NCI-H1930 (cell line): ENCODE measurements around the gene ECM2.

Source experiments
- DNase-seq, 2 experiments: peaks; one replicate each; lab custom pipeline; 2025; lab: John Stamatoyannopoulos, UW

The ECM2 gene

DNA sequence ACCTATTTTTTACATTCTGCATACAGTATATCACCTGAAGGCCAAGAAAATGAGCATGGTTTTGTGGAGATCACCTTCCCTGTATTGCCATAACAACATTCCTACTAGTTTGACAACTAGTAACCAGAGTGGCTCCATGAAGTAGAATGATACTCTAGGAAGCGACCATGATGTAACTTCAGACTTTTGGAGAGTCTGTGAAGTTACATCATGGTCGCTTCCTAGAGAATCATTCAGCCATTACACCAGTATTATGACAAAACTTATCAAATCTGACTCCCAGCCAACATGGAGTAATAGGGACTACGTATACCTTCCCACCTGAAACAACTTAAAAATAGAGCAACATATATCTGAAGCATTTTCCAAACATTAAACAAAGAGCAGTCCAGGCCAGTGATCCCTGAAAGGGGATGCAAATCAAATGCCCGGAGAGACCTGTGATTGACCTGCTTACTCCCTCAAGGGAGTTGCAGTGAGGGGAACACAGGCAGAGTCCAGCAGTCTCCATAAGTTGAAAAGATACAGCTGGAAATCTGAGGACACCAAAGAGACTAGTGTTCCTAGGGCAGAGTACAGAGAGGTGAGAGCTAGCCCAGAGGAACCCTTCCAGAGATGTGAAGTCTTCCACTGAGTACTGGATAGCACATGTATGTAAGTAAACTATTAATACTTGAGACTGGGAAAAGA is 7.8 kb downstream of the ECM2 start:
- DNase-seq: no peak

DNA sequence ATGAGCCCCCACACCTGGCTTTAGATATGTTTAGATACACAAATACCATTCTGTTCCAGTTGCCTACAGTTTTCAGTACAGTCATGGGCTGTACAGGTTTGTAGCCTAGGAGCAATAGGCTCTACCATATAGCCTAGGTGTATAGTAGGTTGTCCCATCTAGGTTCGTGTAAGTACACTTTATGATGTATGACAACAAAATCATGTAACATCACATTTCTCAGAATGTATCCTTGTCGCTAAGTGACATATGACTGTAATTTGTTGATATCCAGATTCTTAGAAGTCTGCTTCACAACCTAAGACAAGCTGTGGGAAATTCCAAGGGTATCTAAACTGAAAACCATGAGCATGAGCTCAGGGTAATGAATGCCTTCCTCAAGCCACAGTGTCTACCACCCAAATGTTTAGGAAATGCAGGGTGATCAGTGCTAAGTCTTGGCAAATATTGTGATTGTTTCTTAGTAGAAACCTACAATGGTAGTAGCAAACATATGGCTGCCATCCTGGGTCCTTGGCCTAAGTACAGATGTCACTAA is 8.4 kb downstream of the ECM2 start:
- no peak for DNase-seq

DNA sequence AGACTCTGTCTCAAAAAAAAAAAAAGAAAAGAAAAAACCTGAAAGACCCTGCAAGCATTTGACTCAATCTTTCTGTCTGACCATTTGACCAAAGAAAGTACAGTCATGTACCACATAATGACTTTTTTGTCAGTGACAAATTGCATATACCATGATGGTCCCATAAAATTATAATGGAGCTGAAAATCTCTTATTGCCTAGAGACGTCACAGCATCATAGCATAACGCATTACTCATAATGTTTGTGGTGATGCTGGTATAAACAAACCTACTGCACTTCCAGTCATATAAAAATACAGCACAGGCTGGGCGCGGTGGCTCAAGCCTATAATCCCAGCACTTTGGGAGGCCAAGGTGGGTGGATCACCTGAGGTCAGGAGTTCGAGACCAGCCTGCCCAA is 10.5 kb downstream of the ECM2 start:
- no peak for DNase-seq

DNA sequence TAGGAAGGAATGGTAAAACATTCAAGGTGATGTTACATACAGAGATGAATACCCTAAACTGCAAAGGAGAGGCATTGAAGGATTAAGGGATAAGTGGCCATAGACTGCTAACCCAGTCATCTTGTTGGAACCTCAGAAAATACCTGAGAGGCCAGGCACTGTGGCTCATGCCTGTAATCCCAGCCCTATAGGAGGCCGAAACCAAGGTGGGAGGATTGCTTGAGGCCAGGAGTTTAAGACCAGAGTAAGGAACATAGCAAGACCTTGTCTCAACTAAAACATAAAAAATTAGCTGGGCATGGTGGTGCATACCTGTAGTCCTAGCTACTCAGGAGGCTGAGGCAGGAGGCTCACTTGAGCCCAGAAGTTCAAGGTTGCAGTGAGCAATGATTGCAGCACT is 10.9 kb downstream of the ECM2 start:
- DNase-seq: no peak

DNA sequence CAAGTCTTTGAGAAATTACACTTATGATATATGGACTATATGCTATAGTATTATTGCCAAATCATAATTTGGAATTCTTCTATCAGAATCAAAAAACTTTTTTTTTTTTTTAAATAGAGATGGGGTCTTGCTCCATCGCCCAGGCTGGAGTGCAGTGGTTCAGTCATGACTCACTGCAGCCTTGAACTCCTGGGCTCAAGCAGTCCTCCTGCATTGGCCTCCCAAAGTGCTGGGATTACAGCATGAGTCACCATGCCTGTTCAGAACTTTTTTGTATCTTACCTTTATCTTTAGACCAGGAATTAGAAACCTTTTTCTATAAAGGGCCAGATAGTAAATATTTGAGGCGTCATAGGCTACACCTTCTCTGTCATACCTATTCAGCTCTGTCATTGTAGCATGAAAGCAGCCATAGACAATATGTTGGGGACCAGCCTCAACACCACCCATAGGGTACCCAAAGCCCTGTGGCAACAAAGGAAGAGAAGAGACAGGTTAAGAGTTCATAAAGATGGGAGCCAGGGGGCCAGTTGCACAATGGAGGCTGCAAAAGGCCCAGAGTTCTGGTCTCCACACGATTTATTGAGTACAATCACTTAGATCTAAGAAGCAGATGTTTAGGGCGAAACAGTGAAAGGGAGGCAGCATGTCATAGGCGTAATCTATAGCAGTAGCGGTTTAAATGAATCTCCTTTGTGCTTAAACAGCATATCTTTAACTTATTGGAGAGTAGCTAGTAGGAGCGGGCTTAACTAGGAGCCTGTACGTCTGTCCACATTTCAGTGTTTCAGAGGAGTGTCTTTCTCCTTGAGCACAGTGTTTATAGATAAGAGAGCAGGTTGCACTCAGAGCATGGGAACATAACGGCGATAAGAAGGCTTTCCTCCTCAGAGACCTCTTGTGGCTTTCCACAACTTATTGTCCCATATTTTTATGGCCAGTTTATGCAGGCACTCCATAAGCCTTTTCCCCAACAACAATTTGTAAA is 12.5 kb downstream of the ECM2 start:
- no peak for DNase-seq

DNA sequence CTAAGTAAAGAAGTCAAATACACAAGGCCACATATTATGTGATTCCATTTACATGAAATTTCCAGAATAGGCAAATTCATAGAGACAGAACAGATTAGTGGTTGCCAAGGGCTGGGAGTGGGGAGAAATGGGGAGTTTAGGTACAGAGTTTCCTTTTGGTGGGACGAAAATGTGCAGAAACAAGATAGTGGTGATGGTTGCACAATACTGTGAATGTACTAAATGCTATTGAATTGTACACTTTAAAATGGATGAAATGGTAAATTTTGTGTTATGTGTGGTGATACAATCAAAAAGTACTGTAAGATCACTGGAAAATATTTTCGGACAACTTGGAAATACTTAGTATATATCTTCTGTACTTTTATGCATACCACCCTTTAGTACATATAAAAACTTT is 15.0 kb downstream of the ECM2 start:
- no peak for DNase-seq

DNA sequence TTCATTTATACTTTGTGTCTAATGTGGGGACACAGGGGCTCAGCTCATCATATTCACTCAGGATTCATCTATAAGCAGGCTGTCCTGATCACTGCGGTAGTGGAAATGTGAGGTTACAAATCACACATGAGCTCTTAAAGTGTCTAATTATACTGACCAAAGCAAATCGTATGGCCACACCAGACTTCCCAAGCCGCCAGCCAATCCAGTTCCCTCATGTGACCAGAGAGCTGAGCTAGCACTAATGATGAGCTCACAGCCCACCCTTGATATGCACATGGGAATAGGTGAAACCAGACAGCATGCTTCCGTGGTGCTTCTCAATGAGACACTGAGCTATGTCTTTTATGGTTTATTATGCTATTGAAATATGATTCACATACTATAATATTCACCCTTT is 17.6 kb downstream of the ECM2 start:
- no peak for DNase-seq

DNA sequence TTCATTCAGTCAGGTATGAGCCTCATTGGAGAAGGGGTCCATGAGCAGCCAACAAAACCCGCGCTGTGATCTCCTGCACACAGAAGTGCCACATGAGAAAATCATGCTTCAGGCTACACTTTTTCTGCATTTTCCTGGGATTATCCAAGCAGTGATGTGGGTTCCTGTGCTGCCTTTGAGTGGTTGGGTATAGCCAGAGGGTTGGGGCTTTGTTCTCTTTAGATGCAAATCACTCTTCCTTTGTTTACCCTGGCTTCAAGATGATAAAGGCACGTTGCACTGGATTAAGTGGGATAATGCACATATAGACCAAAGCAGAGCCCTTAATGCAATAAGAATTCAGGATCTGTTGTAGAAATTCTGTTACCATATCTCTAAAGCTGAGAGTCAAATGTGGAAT is 18.7 kb downstream of the ECM2 start:
- DNase-seq: no peak

DNA sequence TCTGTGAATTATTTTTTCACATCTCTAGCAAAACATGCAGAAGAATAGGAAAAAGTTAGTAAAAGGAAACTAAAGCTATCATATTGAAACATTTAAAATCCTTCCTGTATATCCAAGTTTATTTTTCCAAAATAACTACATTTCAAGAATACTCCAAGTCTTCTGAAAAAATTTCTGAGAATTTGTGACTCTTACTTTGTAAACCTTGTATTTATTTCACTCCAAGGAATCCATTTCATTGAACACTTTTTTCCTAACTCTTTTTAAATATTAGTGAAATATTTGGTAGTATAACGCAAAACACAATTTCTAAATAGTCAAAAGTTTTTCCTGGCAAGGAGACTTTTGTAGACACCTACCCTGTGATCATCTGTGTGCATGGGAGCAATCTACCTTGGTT is 19.3 kb downstream of the ECM2 start:
- DNase-seq: no peak

DNA sequence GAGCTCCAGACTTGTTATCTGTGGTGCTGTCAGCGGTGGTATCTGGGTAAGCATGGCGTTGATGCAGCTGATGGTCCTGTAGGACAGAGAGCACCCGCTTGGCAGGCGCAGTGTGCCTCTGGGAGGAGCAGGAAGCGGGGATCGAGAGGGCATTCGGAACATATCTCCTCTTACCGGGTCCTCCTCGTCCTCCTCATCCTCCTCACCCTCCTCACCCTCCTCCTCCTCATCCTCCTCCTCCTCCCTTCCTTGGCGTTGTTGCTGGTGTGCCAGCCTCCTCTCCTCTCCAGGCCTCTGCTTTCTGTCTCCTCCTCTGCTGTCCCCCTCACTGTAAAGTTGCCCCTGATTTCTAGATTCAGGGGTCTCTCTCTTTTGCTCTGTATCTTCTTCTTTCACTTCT is 21.2 kb downstream of the ECM2 start:
- DNase-seq: no peak

DNA sequence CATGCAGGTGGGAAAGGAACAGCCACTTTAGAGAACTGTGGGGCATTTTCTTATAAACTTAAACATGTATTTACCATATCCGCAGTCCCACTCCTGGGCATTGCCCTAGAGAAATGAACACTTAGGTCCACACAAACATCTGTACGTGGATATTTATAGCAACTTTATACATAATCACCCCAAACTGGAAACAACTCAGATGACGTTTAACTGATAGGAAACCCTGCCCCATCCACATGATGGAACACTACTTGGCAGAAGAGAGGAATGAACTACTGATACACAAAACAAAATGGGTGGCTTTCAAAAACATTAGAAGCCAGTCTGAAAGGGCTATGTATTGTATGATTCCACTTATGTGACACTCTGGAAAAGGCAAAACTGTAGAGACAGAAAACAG is 22.4 kb downstream of the ECM2 start:
- no peak for DNase-seq

DNA sequence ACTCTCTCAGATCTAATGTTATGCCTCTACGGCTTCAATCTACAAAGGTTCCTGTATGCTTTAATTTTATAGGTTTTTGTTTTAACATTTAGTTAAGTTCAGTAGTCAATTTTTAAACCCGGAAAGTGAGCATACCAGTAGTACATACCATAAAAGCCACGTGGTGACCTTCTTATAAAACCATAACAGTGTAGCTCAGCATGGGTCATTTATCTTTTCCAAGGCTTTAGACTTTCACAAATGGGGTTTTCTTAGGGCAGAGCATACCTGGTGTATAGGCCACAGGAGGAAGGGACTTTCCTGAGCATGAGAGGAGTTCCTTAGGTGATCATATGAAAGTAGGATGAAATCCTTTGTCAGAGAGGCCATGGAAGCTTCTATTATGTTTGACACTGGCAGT is 23.2 kb downstream of the ECM2 start:
- DNase-seq: no peak

DNA sequence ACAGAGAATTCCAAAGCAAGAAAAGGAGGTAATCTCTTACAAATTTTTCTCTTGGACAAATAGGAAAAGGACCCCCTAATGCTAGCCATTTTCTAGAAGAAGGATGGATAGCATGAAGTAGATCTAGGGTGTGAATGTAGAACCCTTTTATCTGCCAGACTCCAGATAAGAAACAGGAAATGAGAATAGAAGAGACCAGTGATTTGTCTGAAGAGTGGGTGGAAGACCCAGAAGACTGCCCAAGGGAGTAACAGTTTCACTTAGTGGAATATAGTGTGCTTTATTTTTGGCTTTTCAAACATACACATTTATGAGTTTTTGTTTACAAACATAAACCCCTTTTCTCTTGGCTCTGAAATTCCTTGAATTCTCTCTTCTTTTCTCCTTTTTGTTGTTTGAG is 25.0 kb downstream of the ECM2 start:
- DNase-seq: no peak

DNA sequence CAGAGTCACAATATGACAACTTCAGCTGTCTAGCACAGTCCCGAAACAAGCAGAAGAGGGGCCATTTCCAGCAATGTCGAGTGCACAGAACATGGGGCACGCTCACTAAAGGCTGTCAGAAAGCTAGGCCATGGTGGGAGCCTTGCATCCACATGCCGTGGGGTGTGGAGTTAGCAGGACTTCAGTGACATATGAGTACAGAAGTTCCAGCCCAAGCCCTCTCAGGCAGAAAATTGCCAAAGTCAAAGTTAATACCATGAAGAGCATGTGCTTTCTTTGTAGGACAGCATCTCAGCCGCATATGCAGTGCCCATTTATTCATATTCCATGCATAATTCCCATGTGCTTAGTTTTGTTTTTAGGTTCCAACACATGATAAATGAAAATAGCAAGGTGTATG is 26.7 kb downstream of the ECM2 start:
- DNase-seq: no peak

DNA sequence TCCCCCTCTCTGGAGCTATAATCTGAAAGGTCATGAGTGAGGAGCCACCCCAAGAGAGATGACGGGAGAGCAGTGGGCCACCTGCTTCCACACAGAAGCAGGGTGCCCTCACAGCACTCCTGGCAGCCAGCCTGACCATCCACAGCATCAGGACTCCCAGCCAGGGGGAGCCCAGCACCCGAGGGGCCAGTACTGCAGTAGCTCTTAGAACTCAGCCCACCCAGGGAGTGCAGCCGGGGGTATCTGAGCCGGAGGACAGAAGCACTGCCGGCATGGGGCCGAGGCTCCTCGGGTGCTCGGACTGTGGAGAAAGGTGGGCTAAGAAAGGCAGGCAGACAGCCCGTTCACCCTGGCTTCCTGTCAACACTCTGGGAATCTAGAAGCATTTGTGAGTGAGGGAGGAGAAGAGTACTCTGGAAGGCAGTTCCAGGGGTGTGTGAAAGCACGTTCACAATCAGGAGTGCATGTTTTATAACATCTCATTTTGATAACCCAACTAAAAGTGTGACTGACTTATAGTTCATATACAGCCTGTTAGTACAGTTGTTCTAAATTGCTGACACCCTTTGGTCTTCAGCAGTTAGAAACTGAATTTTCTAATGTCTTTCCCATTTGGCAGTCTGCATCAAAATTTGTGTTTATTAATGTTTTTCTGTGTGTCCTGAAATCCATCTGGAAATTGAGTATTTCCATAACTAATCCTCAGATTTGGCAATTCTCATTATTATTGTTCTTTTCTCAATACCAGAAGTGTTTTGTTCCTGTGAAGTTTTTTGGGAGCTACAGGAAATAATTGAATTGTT is 27.6 kb downstream of the ECM2 start:
- no peak for DNase-seq

DNA sequence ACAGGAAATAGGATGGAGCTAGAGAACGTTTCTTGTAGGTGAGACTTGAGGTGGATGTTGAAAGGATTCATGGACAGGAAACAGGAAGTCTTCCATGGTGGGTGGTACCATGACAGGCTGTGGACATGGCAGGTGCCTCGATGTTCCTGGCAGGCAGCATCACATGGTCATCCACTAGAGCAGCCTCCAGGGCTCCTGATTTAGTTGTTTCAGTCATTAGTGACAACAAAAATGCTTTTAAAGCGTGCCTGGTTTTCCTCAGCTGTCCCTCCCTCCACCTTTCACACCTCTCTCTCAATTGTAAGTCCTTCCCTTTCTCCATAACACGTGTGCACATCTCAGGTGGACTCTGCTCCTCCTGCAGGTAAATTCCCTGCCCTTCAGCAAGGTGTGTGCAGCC is 28.3 kb downstream of the ECM2 start:
- no peak for DNase-seq

DNA sequence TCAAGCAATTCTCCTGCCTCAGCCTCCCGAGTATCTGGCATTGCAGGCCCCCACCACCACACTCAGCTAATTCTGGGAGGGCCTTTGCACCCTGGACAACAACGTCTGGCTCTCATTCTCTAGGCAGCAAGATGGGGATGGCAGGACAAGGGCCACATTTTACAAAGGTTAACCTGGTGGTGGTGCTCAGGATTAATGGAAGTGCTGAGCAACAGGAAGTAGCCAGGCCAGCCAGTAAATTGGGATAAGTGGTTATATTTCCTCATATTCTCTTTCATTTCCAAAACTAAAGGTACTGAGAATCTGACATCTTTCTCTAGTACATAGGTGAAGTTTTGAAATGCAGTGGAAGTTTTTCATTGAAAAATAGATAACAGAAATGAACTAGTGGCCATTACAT is 28.8 kb downstream of the ECM2 start:
- no peak for DNase-seq

DNA sequence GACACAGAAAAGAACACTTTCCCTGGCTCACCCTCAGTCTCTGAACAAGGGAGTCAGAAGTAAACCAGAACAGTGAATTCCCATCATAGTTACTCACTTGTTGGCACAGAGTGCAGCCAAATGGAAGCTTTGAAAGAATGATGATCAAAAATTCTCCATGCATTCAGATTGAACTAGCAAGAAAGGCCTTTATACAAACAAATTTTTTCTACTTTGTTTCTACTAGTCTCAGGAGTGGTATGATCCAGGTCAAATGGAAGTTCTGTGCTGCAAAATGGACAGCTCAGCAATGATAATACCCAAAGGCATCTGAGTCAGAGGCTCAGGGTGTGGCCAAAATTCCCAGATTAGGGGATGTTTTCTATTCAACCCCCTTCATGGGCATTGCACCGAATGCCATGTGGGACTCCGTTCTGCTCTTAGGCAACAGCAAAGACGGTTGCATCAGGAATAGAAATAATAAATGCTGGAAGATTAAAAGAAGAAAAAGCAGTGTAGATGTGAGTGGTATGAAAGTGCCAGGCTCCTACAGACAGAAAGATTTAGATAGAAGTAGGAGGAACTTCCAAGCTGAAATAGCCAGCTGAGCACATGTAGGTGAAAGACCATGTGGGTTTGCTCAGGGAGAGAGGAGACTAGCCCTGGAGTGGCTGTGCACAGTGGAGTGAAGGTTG is 29.5 kb downstream of the ECM2 start:
- DNase-seq: no peak

DNA sequence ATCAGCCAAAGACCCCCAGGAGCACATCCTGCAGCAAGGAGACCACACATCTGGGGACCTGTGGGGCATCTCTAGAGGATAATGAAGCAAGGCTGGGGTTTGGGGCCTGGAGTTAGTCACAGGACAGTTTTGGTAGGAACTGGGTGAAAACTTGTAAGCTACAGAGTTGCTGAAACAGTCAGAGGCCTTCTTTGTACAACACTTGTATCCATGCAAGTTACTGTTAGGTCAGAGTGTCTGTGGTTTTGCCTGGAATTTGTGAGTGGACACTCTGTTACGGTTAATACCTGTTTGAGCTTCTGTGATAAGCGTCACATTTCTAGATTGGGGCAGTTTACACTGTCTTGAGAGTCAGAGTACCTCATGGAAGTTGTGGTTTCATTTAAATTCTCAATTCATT is 30.9 kb downstream of the ECM2 start:
- DNase-seq: no peak

DNA sequence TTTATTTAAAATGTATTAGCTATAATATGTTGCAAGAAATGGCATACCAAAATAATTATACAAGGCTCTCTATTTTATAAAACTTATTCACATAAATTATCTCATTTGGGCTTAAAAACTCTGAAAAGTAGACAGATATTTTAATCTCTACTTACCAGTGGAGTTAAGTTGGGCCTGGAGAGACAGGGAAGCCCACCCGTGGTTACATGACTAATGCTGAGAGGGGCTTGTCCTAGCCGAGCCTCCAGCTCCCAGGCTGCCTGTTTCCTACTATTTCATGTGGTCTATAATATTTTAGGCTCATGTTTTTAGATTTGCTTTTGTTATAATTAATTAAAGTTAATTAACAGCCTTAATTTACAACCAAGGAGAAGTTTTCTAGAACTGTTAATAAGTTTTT is 32.6 kb downstream of the ECM2 start:
- DNase-seq: no peak

DNA sequence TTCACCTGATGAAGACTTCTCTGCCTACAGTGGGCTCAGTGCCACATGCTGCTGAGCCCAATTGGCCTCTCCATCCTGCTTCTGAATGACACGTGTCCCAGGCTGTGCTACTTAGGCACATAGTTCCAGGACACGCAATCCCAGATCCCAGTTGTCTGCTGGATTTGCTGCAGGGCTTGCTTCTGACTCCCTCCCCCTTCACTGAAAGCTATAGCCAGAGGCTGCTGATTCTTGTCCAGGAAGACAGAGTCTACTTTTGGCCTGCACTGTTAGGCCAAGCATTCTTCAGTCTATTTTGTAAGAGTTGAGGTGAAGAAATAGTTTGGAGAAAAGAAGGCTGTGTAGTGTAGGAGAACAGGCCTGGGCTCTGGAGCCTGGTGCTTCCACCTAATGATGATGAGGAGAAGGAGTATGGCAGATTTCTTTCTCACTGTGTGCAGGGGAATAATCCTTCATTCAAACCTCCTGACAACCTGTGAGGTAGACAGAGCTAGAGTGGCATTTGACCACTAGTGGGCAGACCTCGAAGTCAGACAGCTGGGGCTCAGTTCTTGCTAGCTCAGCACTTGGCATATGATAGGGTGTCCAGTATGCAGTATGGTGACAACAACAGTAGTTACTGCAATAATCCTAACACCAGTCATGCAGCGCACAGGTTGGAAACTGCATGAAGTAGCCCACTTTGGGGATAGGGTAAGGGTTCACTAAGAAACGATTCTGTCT is 34.0 kb downstream of the ECM2 start:
- DNase-seq: peak in 1 of 2 experiments; percentile 10
